Cardiac septum (tissue), 1 donor: ENCODE data around the gene KRT6B. TPM values are rescaled to one million over a fixed set of nuclear protein-coding genes. Genes with fewer than 3 reads are reported as not detected.
A peak's percentile ranks its signal among the peaks of the same experiment; 100 is the strongest.
"Not testable (repeated sequence)": the region's sequence is repeated elsewhere in the genome, so short reads cannot be mapped to it uniquely, and the experiment has no call there.

Experiments used
- DNase-seq: peaks from one replicate; pipeline ENCODE4 v3.0.0-alpha.2; 2020; ENCODE audit warnings: low spot score
- intact Hi-C: fragments of 100-400 bp; cut with DNase I; formaldehyde crosslinking; loops from one replicate; pipeline ENCODE4 v1.14.0; 2022
- total RNA-seq: library from RNA; stranded (reverse); fragmentation: NEBNext Ultra II Directional; extraction: Animal tissue kit (Norgen Biotek cat#: 25700); gene quantifications from one replicate; pipeline ENCODE4 v1.2.1, GENCODE V29; 2021
- donor health status: DM: no; HTN: no; CAD: no.

The KRT6B gene
- total RNA-seq, 1 donor from 2014 or later, result not detected

GRCh38 chr12:52417740-52418139 lies 34.2 kb downstream of the KRT6B start:
- no peak for DNase-seq
- intact Hi-C loops, result no loop called here

- intact Hi-C loops, result no loop called here
- DNase-seq, result no peak
Observed at GRCh38 chr12:52416795-52417194, 35.2 kb downstream of the KRT6B start.

- DNase-seq, result no peak
- intact Hi-C loops, result no loop called here
Observed at GRCh38 chr12:52415870-52416750, 35.8 kb downstream of the KRT6B start.

GRCh38 chr12:52414936-52415335 lies 37.0 kb downstream of the KRT6B start:
- intact Hi-C loops, result no loop called here
- DNase-seq, result no peak

GRCh38 chr12:52413782-52414345 lies 38.1 kb downstream of the KRT6B start:
- no peak for DNase-seq
- intact Hi-C loops, result no loop called here

- intact Hi-C loops, result no loop called here
Observed at GRCh38 chr12:52413202-52413601, 38.7 kb downstream of the KRT6B start.

GRCh38 chr12:52411815-52412214 lies 40.1 kb downstream of the KRT6B start:
- intact Hi-C loops, result no loop called here
- no peak for DNase-seq

More at GRCh38 chr12:52413202-52413601, 38.7 kb downstream of the KRT6B start:
- no peak for DNase-seq

- intact Hi-C loops, DNase-seq: not testable (repeated sequence)
Observed at GRCh38 chr12:52410589-52411248, 41.2 kb downstream of the KRT6B start.

GRCh38 chr12:52407918-52408317 lies 44.0 kb downstream of the KRT6B start:
- DNase-seq, result no peak
- intact Hi-C loops, result no loop called here

GRCh38 chr12:52405922-52406385 lies 46.0 kb downstream of the KRT6B start, which contains the start of gene KRT82:
TSS of gene KRT82 (minus strand) at chr12:52406335. CDS start at chr12:52406277, 58 bp downstream.
- no peak for DNase-seq
- intact Hi-C loops, result no loop called here

GRCh38 chr12:52404951-52405350 lies 47.0 kb downstream of the KRT6B start:
- DNase-seq, result no peak
- intact Hi-C loops, result no loop called here

- intact Hi-C loops, result no loop called here
- DNase-seq, result no peak
Observed at GRCh38 chr12:52403561-52403960, 48.4 kb downstream of the KRT6B start.

- no peak for DNase-seq
- intact Hi-C loops, result no loop called here
Observed at GRCh38 chr12:52402873-52403540, 48.9 kb downstream of the KRT6B start.

GRCh38 chr12:52402377-52402776 lies 49.6 kb downstream of the KRT6B start:
- intact Hi-C loops, result no loop called here

GRCh38 chr12:52401926-52402325 lies 50.0 kb downstream of the KRT6B start:
- DNase-seq, result no peak
- intact Hi-C loops, result no loop called here

More at GRCh38 chr12:52402377-52402776, 49.6 kb downstream of the KRT6B start:
- no peak for DNase-seq

GRCh38 chr12:52401526-52401925 lies 50.4 kb downstream of the KRT6B start:
- intact Hi-C loops, result no loop called here
- no peak for DNase-seq

- intact Hi-C loops, result no loop called here
- no peak for DNase-seq
Observed at GRCh38 chr12:52400906-52401305, 51.0 kb downstream of the KRT6B start.

- DNase-seq, result no peak
- intact Hi-C loops, result no loop called here
Observed at GRCh38 chr12:52399756-52400155, 52.2 kb downstream of the KRT6B start.

- intact Hi-C loops, result no loop called here
- no peak for DNase-seq
Observed at GRCh38 chr12:52398176-52398575, 53.8 kb downstream of the KRT6B start.

- DNase-seq, result peak; percentile 24
- intact Hi-C loops, result no loop called here
Observed at GRCh38 chr12:52396656-52397055, 55.3 kb downstream of the KRT6B start.
